RWPE1 (cell line): ENCODE data around the gene XRN2.

Source experiments
- CTCF ChIA-PET: fragments of 350-600 bp; sonication (Branson Sonifier 250); formaldehyde crosslinking; extraction: SDS; loops from one replicate; lab custom pipeline; 2021; lab: Yijun Ruan, JAX
- POLR2A ChIA-PET: fragments of 400-600 bp; formaldehyde crosslinking; extraction: SDS; loops from one replicate; lab custom pipeline; 2020; ENCODE audit warnings: antibody characterized with exemption; ENCODE audit not compliant: low non-redundant PET; lab: Yijun Ruan, JAX
- DNase-seq: peaks from one replicate; pipeline ENCODE4 v3.0.0; 2012; ENCODE audit warnings: low spot score
- H3K27ac ChIP-seq: fragments of 450-650 bp; 2 replicates; pipeline ENCODE4 v1.5.1; 2017
- TF ChIP-seq, protein P1 (sequence below): fragments of 450-650 bp; conservative IDR thresholded peaks from 2 replicates; pipeline ENCODE4 v1.5.1; 2017; ENCODE audit warnings: low read depth, mild to moderate bottlenecking

The XRN2 gene

DNA sequence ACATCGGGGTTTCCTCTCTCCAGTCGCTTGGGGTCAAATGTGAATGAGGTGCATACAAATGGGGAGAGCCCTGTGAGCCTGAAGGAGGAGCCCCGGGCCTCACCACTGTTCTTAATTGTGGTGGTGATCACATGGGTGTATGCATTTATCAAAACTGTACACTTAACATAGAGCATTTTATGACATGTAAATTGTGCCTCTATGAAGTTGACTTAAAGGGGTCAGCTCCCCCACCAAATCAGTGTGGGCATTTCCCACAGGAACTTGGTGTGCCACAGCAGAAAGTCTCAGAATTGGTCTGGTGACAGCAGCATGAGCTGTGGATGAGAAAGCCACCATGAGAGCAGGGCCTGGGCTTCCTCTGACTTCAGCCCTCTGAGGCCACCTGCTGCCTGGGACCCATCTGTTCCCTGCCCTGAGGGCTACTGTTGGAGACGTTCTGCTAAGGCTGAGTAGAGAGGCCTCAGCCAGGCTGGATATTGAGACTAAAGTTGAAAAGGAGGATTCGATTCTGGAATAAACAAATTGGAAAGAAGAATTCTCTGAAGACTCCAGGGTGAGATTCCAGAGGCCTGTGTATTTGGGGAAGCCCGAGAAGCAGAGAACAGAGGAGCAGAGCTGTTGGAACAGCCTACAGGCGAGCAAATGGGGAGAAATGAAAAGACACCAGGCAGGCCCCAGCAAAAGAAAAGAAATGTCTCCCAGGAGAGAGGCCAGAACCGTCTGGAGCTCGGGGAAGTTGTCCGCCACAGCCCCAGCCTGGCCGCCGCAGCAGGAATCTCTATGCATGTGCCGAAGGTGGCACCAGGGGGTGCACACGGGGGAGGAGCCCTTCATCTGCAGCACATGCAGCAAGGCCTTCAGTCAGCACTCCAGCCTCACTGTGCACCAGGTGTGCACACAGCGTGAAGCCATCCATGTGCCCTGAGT, 37.6 kb upstream of the XRN2 start:
- POLR2A ChIA-PET: no interaction called here
- CTCF ChIA-PET: interaction anchor here (0.6 kb wide), 2 partner anchors 91 to 149 kb away, joined by 3 read pairs; no protein-coding TSS in a partner anchor
- no peak for DNase-seq
- H3K27ac ChIP-seq: no peak overlapping the region
- TF ChIP-seq, protein P1, sequence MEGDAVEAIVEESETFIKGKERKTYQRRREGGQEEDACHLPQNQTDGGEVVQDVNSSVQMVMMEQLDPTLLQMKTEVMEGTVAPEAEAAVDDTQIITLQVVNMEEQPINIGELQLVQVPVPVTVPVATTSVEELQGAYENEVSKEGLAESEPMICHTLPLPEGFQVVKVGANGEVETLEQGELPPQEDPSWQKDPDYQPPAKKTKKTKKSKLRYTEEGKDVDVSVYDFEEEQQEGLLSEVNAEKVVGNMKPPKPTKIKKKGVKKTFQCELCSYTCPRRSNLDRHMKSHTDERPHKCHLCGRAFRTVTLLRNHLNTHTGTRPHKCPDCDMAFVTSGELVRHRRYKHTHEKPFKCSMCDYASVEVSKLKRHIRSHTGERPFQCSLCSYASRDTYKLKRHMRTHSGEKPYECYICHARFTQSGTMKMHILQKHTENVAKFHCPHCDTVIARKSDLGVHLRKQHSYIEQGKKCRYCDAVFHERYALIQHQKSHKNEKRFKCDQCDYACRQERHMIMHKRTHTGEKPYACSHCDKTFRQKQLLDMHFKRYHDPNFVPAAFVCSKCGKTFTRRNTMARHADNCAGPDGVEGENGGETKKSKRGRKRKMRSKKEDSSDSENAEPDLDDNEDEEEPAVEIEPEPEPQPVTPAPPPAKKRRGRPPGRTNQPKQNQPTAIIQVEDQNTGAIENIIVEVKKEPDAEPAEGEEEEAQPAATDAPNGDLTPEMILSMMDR: no peak

DNA sequence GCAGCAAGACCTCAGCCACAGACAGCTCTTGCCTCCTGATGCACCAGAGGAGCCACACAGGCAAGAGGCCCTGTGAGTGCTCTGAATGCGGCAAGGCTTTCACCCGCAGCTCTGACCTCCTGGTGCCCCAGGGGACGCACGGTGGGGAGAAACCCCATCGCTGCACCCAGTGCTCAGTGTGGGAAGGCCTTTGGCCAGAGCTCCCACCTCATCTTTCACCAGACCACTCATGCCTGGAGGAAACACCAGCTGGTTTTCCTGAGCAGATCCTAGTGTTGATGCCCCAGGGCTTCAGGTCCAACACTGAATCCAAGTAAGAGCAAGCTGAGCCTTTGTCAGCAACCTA, 37.0 kb upstream of the XRN2 start:
- no peak overlapping the region for H3K27ac ChIP-seq
- CTCF ChIA-PET: interaction anchor here (0.6 kb wide), 1 partner anchor 91 kb away, joined by 3 read pairs; no protein-coding TSS in a partner anchor
- POLR2A ChIA-PET: no interaction called here
- TF ChIP-seq, protein P1: no peak
- no peak for DNase-seq

DNA sequence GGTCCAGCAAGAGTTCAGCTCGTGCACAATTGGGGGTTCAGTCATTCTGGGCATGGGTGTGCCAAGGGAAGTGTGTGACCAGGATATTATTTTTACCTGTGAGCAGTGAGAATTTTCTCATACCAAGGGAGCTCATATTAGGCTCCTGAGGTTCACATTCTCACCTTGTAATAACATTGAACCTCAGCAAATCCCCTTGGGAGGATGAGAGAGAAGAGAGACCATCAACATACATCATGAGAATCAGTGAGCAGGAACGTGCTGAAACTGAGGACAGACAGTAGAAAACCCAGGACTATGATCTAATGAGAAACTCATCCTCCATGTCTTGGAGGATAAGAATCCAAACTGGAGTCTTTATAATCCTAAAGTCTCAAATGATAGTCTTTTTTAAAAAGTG, 33.4 kb upstream of the XRN2 start:
- H3K27ac ChIP-seq: no peak overlapping the region
- ChIA-PET CTCF (no interaction called here), POLR2A (no interaction called here)
- no peak for DNase-seq
- TF ChIP-seq, protein P1: no peak

DNA sequence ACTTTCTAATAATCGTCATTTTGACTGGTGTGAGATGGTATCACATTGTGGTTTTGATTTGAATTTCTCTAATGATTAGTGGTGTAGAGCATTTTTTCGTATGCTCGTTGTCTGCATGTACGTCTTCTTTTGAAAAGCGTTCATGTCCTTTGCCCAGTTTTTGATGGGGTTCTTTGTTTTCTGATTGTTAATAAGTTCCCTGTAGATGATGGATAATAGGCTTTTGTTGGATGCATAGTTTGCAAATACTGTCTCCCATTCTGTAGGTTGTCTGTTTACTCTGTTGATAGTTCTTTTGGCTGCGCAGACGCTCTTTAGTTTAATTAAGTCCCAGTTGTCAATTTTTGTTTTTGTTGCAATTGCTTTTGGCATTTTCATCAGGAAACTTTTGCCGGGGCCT, 32.3 kb upstream of the XRN2 start:
- TF ChIP-seq, protein P1: no peak
- ChIA-PET CTCF (no interaction called here), POLR2A (no interaction called here)
- no peak overlapping the region for H3K27ac ChIP-seq
- no peak for DNase-seq

DNA sequence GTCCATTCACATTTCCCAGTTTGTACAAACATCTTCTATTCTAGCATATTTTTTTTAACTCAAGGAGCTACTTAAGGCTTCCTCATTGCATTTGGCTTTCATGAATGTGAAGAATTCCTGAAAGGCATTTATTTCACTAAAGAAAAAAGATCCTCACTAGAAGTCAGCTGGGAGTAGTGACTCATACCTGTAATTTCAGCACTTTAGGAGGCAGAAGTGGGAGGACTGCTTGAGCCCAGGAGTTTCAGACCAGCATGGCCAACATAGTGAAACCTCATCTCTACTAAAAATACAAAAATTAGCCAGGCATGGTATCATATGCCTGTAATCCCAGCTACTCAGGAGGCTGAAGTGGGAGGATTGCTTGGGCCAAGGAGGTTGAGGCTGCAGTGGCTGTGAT, 30.9 kb upstream of the XRN2 start:
- ChIA-PET POLR2A (no interaction called here), CTCF (interaction anchor here (0.6 kb wide), 1 partner anchor 40 kb away, joined by 3 read pairs; no protein-coding TSS in a partner anchor)

DNA sequence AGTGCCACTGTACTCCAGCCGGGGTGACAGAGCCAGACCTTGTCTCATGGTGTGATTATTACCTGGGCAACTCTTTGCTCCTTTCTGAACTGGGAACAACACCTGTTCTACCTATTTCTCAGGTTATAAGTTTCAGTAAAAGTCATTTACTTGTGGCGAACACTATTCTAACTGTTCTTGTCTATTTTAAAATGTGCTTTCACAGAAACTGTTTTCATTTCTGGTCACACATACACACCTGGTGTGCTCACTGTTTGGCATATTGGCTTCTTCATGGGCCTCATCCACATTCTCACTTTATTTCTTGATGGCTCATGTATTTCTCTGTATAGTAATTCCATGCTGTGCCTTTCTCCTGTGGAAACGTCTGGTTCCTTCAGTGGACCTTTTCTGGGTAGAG, 30.5 kb upstream of the XRN2 start:
- H3K27ac ChIP-seq: no peak overlapping the region
- POLR2A ChIA-PET: no interaction called here
- TF ChIP-seq, protein P1: no peak
- CTCF ChIA-PET: interaction anchor here (0.6 kb wide), 1 partner anchor 40 kb away, joined by 3 read pairs; no protein-coding TSS in a partner anchor
- no peak for DNase-seq

More for the DNA sequence above, 30.9 kb upstream of the XRN2 start:
- no peak overlapping the region for H3K27ac ChIP-seq
- TF ChIP-seq, protein P1: no peak
- no peak for DNase-seq
